ENCODE results near the gene NMNAT2. TPM values are rescaled to one million over a fixed set of nuclear protein-coding genes. Genes with fewer than 3 reads are reported as not detected.

NMNAT2 gene
- total and polyA plus RNA-seq, 2 donors from 2014 or later: 0.17 to 2.0 TPM

DNA sequence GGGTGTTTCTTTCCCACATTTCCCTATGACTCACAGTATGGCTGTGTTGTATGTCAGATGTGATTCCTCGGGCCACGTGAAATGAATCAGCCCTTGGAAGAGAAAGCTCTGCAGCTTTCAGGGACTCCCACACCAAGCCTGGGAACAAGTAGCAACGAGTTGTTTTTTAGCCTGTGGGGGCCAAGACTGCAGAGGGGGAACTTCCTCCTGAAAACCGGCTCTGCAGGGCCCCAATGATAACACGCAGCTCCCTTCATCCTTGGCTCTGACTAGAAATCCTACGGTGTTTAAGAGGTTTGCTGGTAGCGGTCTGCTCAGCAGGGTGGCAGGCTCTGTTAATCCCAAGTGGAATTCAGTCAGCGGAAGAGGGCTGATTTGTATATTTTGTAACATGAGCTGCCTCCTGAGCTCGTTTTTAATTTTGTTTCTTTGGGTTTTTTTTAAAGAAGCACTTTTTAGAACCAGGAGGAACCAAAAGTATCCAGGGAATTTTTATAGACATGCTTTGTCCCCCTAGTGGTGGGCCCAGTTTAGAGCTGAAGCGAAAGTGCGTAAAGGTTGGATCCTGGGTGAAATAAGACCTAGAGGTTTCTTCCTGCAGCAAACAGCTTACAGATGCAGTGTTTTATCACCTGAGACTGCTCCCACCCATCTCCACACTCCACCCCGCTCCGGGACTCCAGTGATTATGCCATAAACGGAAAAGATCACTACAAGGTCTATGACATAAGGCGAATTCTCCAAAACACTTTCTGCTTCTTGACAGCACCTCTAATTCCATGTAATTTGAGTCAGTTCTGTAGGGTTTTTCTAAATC lies 183.3 kb downstream of the NMNAT2 start:
- Histone ChIP-seq H3K9ac (ENCODE audit: low read length in 3 of 3) (peak overlapping the region in 1 of 3 donors; percentile 26), H3K9me3 (ENCODE audit: control insufficient read depth in 2 of 3, insufficient read depth in 1 of 3, low read length in 3 of 3) (no peaks in the 10 kb centered on the region), H3K27ac (ENCODE audit: low read depth in 2 of 2, low read length in 2 of 2) (peak overlapping the region; percentile 5 to 57), H3K36me3 (ENCODE audit: control insufficient read depth in 2 of 3, insufficient read depth in 3 of 3, low read length in 3 of 3) (no peaks in the 10 kb centered on the region), H3K27me3 (ENCODE audit: control insufficient read depth, insufficient read depth, low read length) (no peaks in the 10 kb centered on the region), H3K4me1 (ENCODE audit: control insufficient read depth in 2 of 3, insufficient read depth in 2 of 3, low read depth in 1 of 3, low read length in 3 of 3) (peaks cover 0 to 6% (median 0%) of the 10 kb centered on the region in 3 donors), H3K4me3 (ENCODE audit: low read length in 3 of 3) (peak overlapping the region; percentile 40 to 65 (median 44))
- intact Hi-C loops (cut with DNase I): loop anchor here (10.0 kb wide), 1 partner anchor 270 kb away; no protein-coding TSS in a partner anchor
- FAIRE-seq (no peak), DNase-seq (peak; percentile 73 to 90 (median 77))
- TF ChIP-seq, protein P1, sequence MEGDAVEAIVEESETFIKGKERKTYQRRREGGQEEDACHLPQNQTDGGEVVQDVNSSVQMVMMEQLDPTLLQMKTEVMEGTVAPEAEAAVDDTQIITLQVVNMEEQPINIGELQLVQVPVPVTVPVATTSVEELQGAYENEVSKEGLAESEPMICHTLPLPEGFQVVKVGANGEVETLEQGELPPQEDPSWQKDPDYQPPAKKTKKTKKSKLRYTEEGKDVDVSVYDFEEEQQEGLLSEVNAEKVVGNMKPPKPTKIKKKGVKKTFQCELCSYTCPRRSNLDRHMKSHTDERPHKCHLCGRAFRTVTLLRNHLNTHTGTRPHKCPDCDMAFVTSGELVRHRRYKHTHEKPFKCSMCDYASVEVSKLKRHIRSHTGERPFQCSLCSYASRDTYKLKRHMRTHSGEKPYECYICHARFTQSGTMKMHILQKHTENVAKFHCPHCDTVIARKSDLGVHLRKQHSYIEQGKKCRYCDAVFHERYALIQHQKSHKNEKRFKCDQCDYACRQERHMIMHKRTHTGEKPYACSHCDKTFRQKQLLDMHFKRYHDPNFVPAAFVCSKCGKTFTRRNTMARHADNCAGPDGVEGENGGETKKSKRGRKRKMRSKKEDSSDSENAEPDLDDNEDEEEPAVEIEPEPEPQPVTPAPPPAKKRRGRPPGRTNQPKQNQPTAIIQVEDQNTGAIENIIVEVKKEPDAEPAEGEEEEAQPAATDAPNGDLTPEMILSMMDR (IDR thresholded peaks at IDR 0.05; ENCODE audit: borderline replicate concordance, extremely low read depth, insufficient read depth): peak; percentile 43

DNA sequence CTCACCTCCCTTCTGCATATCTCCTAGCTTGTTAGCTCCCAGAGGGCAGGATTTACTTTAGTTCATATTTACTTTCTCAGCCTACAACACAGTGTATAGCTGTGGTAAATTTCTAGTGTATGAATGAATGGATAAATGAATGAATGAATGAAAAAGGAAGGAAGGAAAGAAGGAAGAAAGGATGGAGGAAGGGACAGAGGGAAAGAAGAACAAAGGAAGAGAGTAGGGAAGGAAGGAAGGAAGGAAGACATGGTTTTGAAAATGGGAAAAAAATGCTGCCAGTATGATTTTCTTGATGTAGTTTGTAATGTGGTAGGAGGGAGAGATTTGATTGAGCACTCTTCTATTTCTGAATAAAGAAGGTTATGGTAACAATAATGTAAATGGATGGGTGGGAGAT lies 185.1 kb downstream of the NMNAT2 start:
- no peak for DNase-seq
- Histone ChIP-seq H3K27ac (ENCODE audit: low read depth in 2 of 2, low read length in 2 of 2) (no peak overlapping the region), H3K4me3 (ENCODE audit: low read length in 3 of 3) (no peak overlapping the region), H3K36me3 (ENCODE audit: control insufficient read depth in 2 of 3, insufficient read depth in 3 of 3, low read length in 3 of 3) (no peaks in the 10 kb centered on the region), H3K9ac (ENCODE audit: low read length in 3 of 3) (no peak overlapping the region), H3K9me3 (ENCODE audit: control insufficient read depth in 2 of 3, insufficient read depth in 1 of 3, low read length in 3 of 3) (no peaks in the 10 kb centered on the region), H3K4me1 (ENCODE audit: control insufficient read depth in 2 of 3, insufficient read depth in 2 of 3, low read depth in 1 of 3, low read length in 3 of 3) (peaks cover 0 to 6% (median 0%) of the 10 kb centered on the region in 3 donors), H3K27me3 (ENCODE audit: control insufficient read depth, insufficient read depth, low read length) (no peaks in the 10 kb centered on the region)
- FAIRE-seq: no peak
- TF ChIP-seq, protein P1 (IDR thresholded peaks at IDR 0.05; ENCODE audit: borderline replicate concordance, extremely low read depth, insufficient read depth): no peak
- intact Hi-C loops (cut with DNase I): loop anchor here (10.0 kb wide), 1 partner anchor 268 kb away; no protein-coding TSS in a partner anchor

DNA sequence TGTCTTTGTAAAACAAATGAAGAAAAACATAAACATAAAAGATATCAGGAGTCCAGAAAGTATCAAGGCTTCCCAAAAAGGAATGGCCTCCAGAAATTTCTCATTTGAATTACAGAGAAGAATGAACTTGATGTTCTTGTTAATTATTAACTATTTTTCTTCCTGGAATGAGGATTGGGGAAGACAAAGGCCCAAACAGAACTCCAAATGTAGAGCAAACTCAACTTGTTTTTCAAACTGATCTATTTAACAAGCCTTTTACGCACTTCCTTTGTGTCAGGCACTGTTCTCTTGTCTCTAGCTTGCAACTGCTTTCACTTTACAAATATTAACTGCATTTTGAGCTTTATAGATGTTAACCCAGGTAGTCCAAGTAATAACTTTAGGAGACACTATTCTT lies 186.6 kb downstream of the NMNAT2 start:
- Histone ChIP-seq H3K27me3 (ENCODE audit: control insufficient read depth, insufficient read depth, low read length) (no peaks in the 10 kb centered on the region), H3K9me3 (ENCODE audit: control insufficient read depth in 2 of 3, insufficient read depth in 1 of 3, low read length in 3 of 3) (no peaks in the 10 kb centered on the region), H3K4me1 (ENCODE audit: control insufficient read depth in 2 of 3, insufficient read depth in 2 of 3, low read depth in 1 of 3, low read length in 3 of 3) (peaks cover 0 to 6% (median 0%) of the 10 kb centered on the region in 3 donors), H3K27ac (ENCODE audit: low read depth in 2 of 2, low read length in 2 of 2) (no peak overlapping the region), H3K9ac (ENCODE audit: low read length in 3 of 3) (no peak overlapping the region), H3K36me3 (ENCODE audit: control insufficient read depth in 2 of 3, insufficient read depth in 3 of 3, low read length in 3 of 3) (no peaks in the 10 kb centered on the region), H3K4me3 (ENCODE audit: low read length in 3 of 3) (no peak overlapping the region)
- TF ChIP-seq, protein P1 (IDR thresholded peaks at IDR 0.05; ENCODE audit: borderline replicate concordance, extremely low read depth, insufficient read depth): no peak
- FAIRE-seq (no peak), DNase-seq (no peak)
- intact Hi-C loops (cut with DNase I): loop anchor here (10.0 kb wide), 1 partner anchor 267 kb away; no protein-coding TSS in a partner anchor
